ENCODE results near the gene PAMR1. TPM values are rescaled to one million over a fixed set of nuclear protein-coding genes. Genes with fewer than 3 reads are reported as not detected.

Gene PAMR1, protein sequence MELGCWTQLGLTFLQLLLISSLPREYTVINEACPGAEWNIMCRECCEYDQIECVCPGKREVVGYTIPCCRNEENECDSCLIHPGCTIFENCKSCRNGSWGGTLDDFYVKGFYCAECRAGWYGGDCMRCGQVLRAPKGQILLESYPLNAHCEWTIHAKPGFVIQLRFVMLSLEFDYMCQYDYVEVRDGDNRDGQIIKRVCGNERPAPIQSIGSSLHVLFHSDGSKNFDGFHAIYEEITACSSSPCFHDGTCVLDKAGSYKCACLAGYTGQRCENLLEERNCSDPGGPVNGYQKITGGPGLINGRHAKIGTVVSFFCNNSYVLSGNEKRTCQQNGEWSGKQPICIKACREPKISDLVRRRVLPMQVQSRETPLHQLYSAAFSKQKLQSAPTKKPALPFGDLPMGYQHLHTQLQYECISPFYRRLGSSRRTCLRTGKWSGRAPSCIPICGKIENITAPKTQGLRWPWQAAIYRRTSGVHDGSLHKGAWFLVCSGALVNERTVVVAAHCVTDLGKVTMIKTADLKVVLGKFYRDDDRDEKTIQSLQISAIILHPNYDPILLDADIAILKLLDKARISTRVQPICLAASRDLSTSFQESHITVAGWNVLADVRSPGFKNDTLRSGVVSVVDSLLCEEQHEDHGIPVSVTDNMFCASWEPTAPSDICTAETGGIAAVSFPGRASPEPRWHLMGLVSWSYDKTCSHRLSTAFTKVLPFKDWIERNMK
- not detected for polyA plus RNA-seq (ENCODE audit: low read depth in 6 of 6)

DNA sequence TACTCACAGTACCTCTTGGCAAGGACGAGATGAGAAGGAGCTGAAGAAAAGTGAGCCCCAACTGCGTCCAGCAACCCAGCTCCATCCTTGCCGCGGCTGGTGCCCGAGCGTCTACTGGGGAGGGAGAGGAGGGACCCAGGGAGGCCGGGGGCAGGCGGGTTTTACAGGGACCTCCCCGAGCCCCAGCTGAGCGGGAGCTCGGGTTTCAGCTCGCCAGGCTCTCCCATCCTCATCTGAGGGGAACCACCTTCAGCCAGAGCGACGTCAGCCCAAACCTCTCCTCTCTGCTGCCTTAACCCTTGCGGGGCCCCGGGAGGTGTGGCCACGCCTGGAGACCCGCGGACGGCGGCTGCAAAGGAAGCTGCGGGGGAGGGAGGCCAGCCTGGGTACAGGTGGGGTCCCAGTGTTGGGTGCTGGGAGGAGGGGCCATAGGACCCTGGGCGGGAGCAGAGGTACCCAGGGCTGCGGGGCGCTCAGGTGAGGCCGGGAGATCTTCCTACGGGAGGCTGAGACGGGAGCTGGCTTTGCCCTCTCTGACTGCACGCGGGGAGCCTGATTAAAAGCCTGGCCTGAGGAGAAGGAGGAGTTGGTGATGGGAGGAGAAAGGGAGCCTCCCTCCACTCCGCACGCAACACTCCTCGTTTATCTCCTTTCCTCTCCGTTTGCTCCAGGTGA is at the start of gene PAMR1:
Gene PAMR1, minus strand, starts transcription at position 116 of the 675 bp plus-strand sequence. Its CDS starts 31 bp downstream, at position 85.
- no peaks in the 10 kb centered on the region for H3K36me3 Mint-ChIP-seq
- H3K27ac Mint-ChIP-seq = no peak within 1 kb of the TSS
- peaks cover 74 to 85% (median 82%) of the 10 kb centered on the region in 3 donors for H3K27me3 Mint-ChIP-seq
- peak within 1 kb of the TSS in 1 of 8 donors; percentile 68 for H3K4me3 Mint-ChIP-seq
- H3K4me1 Mint-ChIP-seq = peaks cover 0 to 7% (median 0%) of the 10 kb centered on the region in 3 donors
- ATAC-seq (ENCODE audit: low read depth in 2 of 2) = no peak
- peaks cover 0 to 5% (median 0%) of the 10 kb centered on the region in 7 donors for H3K9me3 Mint-ChIP-seq
- no peak for DNase-seq

DNA sequence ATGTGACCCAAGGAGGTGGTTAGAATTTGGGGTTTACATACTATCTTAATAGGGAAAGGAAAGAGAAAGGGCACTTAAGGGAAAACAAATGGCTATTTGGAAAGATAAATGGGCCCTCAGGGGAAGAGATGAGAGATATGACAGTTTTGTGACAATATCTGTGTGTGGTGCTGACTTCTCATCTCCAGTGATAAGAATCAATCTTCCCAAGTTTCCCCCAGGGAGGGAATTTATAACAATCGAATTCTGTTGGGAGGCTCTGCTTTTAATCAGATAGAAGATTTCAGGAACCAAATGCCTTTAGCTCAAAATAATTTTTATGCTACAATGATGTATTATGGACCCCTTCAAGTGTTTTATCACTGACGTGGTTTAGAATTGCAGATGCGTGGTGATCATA is 46.3 kb upstream of the PAMR1 start:
- H3K36me3 Mint-ChIP-seq = peaks cover 0 to 6% of the 10 kb centered on the region in 2 donors
- no peak overlapping the region for H3K4me3 Mint-ChIP-seq
- DNase-seq (no peak), ATAC-seq (ENCODE audit: low read depth in 2 of 2) (no peak)
- H3K4me1 Mint-ChIP-seq = no peaks in the 10 kb centered on the region
- no peak overlapping the region for H3K27ac Mint-ChIP-seq
- peaks cover 17 to 30% (median 23%) of the 10 kb centered on the region in 3 donors for H3K27me3 Mint-ChIP-seq
- peaks cover 11 to 36% (median 15%) of the 10 kb centered on the region in 7 donors for H3K9me3 Mint-ChIP-seq

DNA sequence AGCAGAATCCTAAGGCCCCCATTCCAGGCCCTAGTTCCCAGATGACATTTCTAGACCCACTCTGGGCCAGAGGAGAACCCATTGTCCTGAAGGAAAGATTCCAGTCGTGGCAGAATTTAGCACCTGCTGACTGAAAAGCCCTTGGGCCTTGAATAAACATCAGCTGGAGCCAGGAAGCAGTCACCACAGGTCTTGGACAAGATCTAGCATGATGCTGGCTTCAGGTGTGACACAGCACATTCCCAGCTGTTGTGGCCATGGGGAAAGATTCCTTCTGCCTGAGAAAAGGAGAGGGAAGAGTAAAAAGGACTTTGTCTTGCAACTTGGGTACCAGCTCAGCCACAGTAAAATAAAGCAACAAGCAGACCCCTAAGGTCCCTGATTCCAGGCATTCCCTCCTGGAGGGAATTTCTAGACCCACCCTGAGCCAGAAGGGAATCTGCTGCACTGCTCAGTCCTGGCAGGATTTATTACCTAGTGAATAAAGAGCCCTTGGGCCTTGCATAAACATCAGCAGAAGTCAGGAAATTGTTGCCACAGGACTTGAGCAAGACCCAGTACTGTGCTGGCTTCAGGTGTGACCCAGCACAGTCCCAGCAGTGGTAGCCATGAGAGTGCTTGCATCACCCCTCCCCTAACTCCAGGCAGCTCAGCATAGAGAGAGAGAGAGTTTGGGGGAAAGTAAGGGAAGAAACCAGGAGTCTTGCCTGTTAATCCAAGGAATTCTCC is 42.5 kb upstream of the PAMR1 start:
- H3K4me1 Mint-ChIP-seq = no peaks in the 10 kb centered on the region
- no peak for DNase-seq
- peaks cover 20 to 23% (median 21%) of the 10 kb centered on the region in 3 donors for H3K27me3 Mint-ChIP-seq
- H3K9me3 Mint-ChIP-seq = peaks cover 11 to 36% (median 15%) of the 10 kb centered on the region in 7 donors
- no peak overlapping the region for H3K27ac Mint-ChIP-seq
- ATAC-seq (ENCODE audit: low read depth in 2 of 2) = no peak
- no peak overlapping the region for H3K4me3 Mint-ChIP-seq
- H3K36me3 Mint-ChIP-seq = peaks cover 0 to 6% of the 10 kb centered on the region in 2 donors

DNA sequence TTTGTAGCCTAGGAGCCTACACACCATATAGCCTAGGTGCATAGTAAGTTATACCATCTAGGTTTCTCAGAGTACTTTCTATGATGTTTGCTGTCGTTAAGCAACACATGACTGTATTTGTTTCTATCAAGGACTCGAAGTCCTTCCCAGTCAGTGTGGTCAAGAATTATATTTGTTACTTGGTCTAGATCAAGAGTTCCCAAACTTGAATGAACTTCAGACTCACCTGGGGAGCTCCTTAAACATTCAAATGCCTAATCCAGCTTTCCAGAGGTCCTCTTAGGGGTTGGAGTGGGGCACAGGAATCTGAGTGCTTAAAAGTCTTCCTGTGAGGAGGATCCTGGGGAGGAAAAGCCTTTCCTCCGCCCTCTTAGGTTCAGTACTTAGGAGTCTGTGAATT is 41.5 kb upstream of the PAMR1 start:
- Mint-ChIP-seq H3K9me3 (peaks cover 11 to 36% (median 15%) of the 10 kb centered on the region in 7 donors), H3K27me3 (peaks cover 20 to 31% (median 21%) of the 10 kb centered on the region in 3 donors), H3K36me3 (peaks cover 0 to 6% of the 10 kb centered on the region in 2 donors), H3K4me3 (no peak overlapping the region), H3K4me1 (no peaks in the 10 kb centered on the region), H3K27ac (no peak overlapping the region)
- DNase-seq (no peak), ATAC-seq (ENCODE audit: low read depth in 2 of 2) (no peak)

DNA sequence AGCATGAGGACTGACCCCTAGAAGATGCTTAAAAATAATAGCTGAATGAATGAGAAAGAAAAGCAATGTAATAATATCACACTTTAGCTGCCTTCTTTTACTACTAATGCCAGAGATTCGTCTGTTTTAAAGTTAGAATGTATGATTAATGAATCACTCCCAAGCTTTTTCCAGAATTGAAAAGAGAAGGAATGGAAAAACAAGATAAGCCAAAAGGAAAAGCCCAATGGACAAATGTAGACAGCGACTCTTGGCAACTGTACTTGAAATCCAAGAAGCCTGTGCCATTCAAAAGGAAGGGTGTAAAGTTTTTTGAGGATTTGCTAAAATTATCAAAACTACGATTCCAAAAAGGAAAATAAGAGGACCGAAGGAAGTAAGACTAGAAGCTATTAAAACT is 40.8 kb upstream of the PAMR1 start:
- no peak for ATAC-seq (ENCODE audit: low read depth in 2 of 2)
- Mint-ChIP-seq H3K9me3 (peaks cover 11 to 35% (median 15%) of the 10 kb centered on the region in 7 donors), H3K4me3 (no peak overlapping the region), H3K27me3 (peaks cover 20 to 31% (median 21%) of the 10 kb centered on the region in 3 donors), H3K4me1 (no peaks in the 10 kb centered on the region), H3K36me3 (peaks cover 0 to 6% of the 10 kb centered on the region in 2 donors), H3K27ac (no peak overlapping the region)
- DNase-seq = no peak

DNA sequence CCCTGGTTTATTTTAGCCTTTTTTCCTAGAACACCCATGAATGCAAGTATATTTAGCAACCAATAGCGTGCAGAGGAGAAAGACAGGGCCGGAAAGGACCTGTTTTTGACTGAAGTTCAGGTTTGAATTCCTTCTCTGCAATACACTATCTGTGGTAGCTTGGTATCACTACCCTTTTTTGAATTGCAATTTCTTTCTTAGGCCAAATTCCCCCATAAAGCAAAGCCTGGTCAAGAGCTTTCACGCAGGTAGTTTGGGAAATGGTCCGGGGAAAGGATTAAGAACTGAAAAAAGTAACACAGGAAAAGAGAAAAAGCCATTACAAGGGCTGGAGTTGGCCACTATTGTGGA is 38.8 kb upstream of the PAMR1 start:
- Mint-ChIP-seq H3K9me3 (peaks cover 5 to 16% (median 7%) of the 10 kb centered on the region in 7 donors), H3K4me1 (no peaks in the 10 kb centered on the region), H3K36me3 (no peaks in the 10 kb centered on the region), H3K27ac (no peak overlapping the region), H3K27me3 (peaks cover 19 to 34% (median 33%) of the 10 kb centered on the region in 3 donors), H3K4me3 (no peak overlapping the region)
- DNase-seq (no peak), ATAC-seq (ENCODE audit: low read depth in 2 of 2) (no peak)

DNA sequence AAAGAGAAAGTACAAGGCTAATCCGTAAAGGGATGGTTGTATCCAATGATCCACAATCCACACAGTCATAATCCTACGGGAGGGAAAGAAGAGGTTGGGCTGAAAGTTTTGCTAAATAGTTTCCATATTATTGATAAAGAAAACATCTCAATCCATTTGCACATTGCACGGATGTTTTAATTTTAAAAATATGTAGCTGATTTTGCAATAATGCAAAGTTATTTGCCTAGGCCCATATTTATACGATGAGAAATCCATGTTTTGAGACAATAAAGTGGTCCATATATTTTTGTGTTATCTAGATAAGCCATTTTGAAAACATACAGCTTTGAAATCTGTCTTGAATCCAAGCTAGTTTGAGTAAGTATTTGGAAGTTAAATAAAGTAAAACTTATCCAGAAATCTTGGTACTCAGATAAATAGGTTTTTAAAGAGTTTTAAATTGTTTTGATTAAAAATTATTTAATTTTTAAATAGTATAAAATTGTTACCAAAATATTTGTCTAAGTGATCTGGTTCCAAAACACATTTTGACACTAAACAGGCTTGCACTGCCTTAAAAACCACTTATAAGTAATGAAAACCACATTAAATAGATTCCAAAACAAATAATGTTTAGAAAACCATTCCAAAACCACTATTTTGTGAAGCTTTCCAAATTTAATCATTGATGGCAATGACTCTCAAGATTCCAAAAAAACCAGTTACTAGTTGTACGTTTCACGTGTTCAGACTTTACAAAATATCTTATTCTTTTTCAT is 38.2 kb upstream of the PAMR1 start:
- no peak for DNase-seq
- no peaks in the 10 kb centered on the region for H3K36me3 Mint-ChIP-seq

DNA sequence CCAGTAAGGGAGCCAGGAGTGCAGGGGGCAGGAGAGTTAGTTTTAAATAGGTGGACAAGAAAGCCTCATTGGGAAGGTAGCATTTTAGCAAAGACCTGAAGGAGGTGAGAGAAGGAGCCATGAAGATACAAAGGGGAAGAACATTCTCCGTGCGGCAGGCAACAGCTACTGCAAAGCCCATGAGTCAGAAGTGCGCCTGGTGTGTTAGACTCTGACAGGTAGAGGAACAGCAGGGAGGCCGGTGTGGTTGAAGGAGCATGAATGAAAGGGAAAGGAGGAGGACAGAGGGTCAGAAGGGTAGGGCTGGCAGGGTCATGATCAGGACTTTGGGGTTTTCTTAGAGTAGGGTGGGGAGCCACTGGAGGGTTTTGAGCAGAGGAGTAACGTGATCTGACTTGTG is 34.5 kb upstream of the PAMR1 start:
- H3K9me3 Mint-ChIP-seq = no peaks in the 10 kb centered on the region
- H3K27ac Mint-ChIP-seq = no peak overlapping the region
- no peak for ATAC-seq (ENCODE audit: low read depth in 2 of 2)
- no peaks in the 10 kb centered on the region for H3K4me1 Mint-ChIP-seq
- H3K27me3 Mint-ChIP-seq = peaks cover 29 to 38% (median 30%) of the 10 kb centered on the region in 3 donors
- no peaks in the 10 kb centered on the region for H3K36me3 Mint-ChIP-seq
- H3K4me3 Mint-ChIP-seq = no peak overlapping the region
- DNase-seq = no peak

More for the DNA sequence above, 38.2 kb upstream of the PAMR1 start:
- ATAC-seq (ENCODE audit: low read depth in 2 of 2) = no peak
- peaks cover 2 to 10% (median 2%) of the 10 kb centered on the region in 7 donors for H3K9me3 Mint-ChIP-seq
- peaks cover 18 to 38% (median 38%) of the 10 kb centered on the region in 3 donors for H3K27me3 Mint-ChIP-seq
- H3K27ac Mint-ChIP-seq = no peak overlapping the region
- H3K4me1 Mint-ChIP-seq = no peaks in the 10 kb centered on the region
- no peak overlapping the region for H3K4me3 Mint-ChIP-seq

DNA sequence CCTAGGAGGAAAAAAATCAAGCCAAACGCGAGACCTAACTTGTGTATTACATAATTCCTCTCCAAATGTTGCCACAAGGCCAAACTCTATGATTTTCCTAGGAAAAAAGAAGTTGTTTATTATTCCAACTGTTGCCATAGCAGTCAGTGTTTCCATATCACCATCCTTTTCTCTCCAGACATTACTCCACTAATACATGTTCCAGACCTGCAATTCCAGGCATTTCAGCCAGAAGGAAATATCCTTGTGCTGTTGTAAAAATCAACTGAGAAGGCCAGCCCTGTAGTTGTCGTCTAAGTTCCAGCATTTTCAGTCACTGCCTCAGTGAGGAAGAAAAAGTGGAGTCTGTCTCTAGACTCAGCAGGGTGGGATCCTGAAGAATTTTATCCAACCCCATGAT is 33.1 kb upstream of the PAMR1 start:
- Mint-ChIP-seq H3K4me3 (no peak overlapping the region), H3K27ac (no peak overlapping the region), H3K27me3 (peaks cover 37 to 39% (median 37%) of the 10 kb centered on the region in 3 donors), H3K36me3 (no peaks in the 10 kb centered on the region), H3K4me1 (no peaks in the 10 kb centered on the region), H3K9me3 (peaks cover 0 to 5% (median 0%) of the 10 kb centered on the region in 7 donors)
- no peak for DNase-seq
- no peak for ATAC-seq (ENCODE audit: low read depth in 2 of 2)

DNA sequence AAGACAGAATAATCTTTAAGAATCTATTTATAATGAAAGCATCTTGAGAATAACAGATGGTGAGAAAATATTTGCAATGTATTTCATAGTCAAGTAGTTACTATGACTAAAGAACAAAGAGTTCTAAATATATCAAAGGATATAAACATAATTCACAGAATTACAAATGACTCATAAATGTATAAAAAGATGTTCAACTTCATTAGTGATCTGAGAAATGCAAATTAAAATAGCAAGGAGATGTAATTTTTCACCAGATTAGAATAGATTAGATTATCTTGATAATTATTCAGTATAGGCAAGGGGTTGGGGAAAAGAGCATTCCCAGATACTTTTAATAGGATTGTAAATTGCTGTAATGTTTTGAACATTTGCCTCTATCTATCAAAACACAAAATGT is 30.1 kb upstream of the PAMR1 start:
- peaks cover 0 to 5% (median 0%) of the 10 kb centered on the region in 7 donors for H3K9me3 Mint-ChIP-seq
- no peak overlapping the region for H3K4me3 Mint-ChIP-seq
- H3K4me1 Mint-ChIP-seq = no peaks in the 10 kb centered on the region
- no peak for DNase-seq
- no peaks in the 10 kb centered on the region for H3K36me3 Mint-ChIP-seq
- peaks cover 29 to 54% (median 53%) of the 10 kb centered on the region in 3 donors for H3K27me3 Mint-ChIP-seq
- ATAC-seq (ENCODE audit: low read depth in 2 of 2) = no peak
- H3K27ac Mint-ChIP-seq = no peak overlapping the region

DNA sequence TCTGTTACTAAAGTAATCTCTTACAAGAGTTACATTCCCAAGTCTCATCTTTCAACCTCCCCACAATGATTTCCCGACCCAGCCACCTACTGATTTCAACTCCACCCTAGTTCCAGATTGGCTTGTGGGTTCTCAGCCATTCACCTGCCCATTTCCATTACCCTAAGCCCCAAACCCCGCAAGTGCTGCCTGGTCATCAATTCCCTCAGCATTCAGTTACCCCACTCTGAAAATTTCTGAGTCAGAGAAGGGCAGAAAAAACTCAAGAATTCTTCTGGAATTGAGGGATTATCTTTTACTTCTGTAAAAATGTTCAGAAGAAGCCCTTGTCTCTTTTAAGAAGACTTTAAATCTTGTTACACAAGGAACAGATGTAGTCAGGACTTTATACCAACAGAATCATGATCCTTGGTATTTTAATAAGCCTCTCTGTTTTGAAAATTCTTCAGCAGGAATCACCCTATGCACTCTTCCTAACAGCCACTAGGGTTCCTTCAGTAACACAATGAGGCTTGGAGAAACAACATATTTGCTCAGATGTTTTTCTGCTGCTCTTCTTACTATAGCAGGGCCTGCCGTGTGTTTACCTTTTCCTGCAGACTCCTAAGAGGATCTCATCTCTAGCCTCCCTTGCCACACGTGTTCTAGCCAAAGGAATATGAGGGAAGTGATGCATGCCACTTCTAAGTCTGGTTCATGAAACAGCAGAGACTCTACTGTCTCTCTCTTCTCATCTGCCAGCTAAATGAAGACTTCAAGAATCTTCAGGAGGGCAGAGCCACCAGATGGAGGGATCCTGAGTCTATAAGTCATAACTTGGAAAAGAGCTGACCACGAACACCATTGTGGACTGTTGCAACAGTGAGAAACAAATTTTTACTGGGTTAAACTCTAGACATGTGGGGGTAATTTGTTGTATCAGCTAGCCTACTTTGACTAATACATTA is 29.3 kb upstream of the PAMR1 start:
- H3K27me3 Mint-ChIP-seq = peaks cover 22 to 54% (median 52%) of the 10 kb centered on the region in 3 donors
- H3K9me3 Mint-ChIP-seq = peaks cover 0 to 5% (median 0%) of the 10 kb centered on the region in 7 donors
- H3K27ac Mint-ChIP-seq = no peak overlapping the region
- H3K4me1 Mint-ChIP-seq = no peaks in the 10 kb centered on the region
- no peak for ATAC-seq (ENCODE audit: low read depth in 2 of 2)
- no peak overlapping the region for H3K4me3 Mint-ChIP-seq
- DNase-seq = no peak
- no peaks in the 10 kb centered on the region for H3K36me3 Mint-ChIP-seq
